ENCODE results near the gene GRID1. TPM values are rescaled to one million over a fixed set of nuclear protein-coding genes. Genes with fewer than 3 reads are reported as not detected.

The GRID1 gene
- total RNA-seq, 2 donors from 2014 or later: 0.52 to 0.59 TPM

DNA sequence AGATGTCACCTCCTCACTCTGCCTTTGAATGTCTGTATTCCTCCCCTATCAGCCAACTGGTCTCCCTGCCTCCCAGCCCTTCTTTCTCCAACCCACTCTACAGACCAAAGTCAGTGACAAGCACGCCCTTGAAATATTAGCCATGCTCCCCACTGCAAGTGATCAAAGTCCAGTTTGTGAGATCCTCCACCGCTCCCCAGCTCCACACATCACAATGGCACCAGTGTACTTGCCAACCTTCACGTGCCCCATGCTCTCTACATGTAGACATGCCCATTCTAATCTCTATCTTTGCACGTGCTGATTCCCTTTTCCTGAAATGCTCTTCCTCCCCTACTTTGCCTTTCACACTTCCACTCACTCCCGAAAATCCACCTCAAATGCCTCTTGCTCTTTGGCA lies 150.9 kb downstream of the GRID1 start:
- ATAC-seq (no peak), DNase-seq (no peak)
- intact Hi-C loops (cut with DNase I): no loop called here

DNA sequence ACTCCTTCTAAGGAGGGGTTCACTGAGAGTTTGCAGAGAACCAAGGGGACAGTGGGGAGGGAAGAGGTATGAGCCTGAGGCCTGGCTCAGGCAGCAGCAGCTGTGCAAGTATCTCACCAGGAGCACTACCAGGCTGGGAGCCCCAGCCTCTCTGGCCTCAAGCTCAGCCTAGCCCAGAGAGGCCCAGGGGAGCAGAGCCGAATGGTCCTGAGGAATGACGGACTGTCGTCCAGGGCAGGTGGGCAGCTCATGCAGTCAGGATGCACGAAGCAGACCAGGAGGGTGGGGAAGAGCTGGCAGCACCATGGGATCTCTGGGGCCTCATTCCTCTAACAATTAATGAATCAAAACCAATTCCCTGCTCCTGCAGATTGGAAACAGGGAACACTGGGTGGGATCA lies 151.5 kb downstream of the GRID1 start:
- no peak for DNase-seq
- no peak for ATAC-seq
- intact Hi-C loops (cut with DNase I): no loop called here

GRCh38 chr10:86213148-86213547 lies 153.4 kb downstream of the GRID1 start:
- intact Hi-C loops (cut with DNase I): no loop called here
- DNase-seq: no peak
- no peak for ATAC-seq

GRCh38 chr10:86212391-86212700 lies 154.2 kb downstream of the GRID1 start:
- DNase-seq (no peak), ATAC-seq (no peak)
- intact Hi-C loops (cut with DNase I): no loop called here

- no peak for ATAC-seq
- no peak for DNase-seq
- intact Hi-C loops (cut with DNase I): no loop called here
Observed at GRCh38 chr10:86211691-86212390, 154.8 kb downstream of the GRID1 start.

- intact Hi-C loops (cut with DNase I): no loop called here
- no peak for DNase-seq
- no peak for ATAC-seq
Observed at GRCh38 chr10:86210416-86210815, 156.2 kb downstream of the GRID1 start.

- intact Hi-C loops (cut with DNase I): no loop called here
- DNase-seq: no peak
- ATAC-seq: no peak
Observed at GRCh38 chr10:86209726-86210125, 156.9 kb downstream of the GRID1 start.

DNA sequence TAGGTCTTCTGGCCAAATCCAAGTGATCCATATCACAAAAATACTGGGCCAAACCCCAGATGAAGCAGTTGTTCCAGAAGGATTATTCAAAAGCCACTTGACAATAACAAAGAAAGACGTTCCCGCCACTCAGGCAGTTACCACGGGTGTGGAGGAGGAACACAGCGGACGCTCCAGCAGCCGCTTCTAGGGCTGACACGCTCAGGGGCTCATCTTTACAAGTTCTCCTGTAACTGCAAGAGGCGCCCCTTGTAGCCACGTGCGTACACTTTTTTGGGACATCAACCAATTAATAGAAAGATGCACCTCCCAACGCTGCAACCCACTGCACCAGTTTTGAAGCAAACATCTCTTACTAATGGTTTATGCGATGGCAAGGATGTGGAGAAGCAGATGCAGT lies 159.4 kb downstream of the GRID1 start:
- intact Hi-C loops (cut with DNase I): no loop called here
- ATAC-seq (no peak), DNase-seq (no peak)

DNA sequence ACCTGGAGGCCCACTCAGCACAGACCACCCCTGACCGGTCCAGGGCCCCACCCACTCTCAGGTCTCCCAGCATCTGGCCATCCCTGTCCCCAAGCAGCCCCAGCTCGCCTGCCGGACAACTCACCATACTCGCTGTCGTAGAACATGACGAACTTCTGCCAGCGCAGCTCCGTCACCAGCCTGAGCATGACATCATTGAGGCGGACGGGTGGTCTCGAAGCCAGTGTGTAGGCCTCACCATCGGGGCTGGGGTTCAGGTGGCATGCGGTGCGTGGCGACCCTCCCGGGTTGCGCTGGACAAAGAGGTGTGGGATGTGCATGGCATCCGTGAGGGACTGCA lies 160.4 kb downstream of the GRID1 start:
- intact Hi-C loops (cut with DNase I): no loop called here
- ATAC-seq (no peak), DNase-seq (no peak)

- DNase-seq (no peak), ATAC-seq (no peak)
- intact Hi-C loops (cut with DNase I): no loop called here
Observed at GRCh38 chr10:86205306-86206239, 161.0 kb downstream of the GRID1 start.

GRCh38 chr10:86204421-86205305 lies 161.9 kb downstream of the GRID1 start:
- intact Hi-C loops (cut with DNase I): no loop called here
- ATAC-seq: no peak
- no peak for DNase-seq

GRCh38 chr10:86203162-86203905 lies 163.3 kb downstream of the GRID1 start:
- DNase-seq: no peak
- ATAC-seq: peak in 1 of 2 donors; percentile 32
- intact Hi-C loops (cut with DNase I): no loop called here

- ATAC-seq (peak in 1 of 2 donors; percentile 36), DNase-seq (no peak)
- intact Hi-C loops (cut with DNase I): no loop called here
Observed at GRCh38 chr10:86202226-86202735, 164.3 kb downstream of the GRID1 start.

- ATAC-seq: no peak
Observed at GRCh38 chr10:86200867-86201266, 165.7 kb downstream of the GRID1 start.

GRCh38 chr10:86200269-86200668 lies 166.3 kb downstream of the GRID1 start:
- intact Hi-C loops (cut with DNase I): no loop called here

More at GRCh38 chr10:86200867-86201266, 165.7 kb downstream of the GRID1 start:
- intact Hi-C loops (cut with DNase I): no loop called here
- no peak for DNase-seq

GRCh38 chr10:86199041-86199440 lies 167.6 kb downstream of the GRID1 start:
- DNase-seq (no peak), ATAC-seq (no peak)
- intact Hi-C loops (cut with DNase I): no loop called here

More at GRCh38 chr10:86200269-86200668, 166.3 kb downstream of the GRID1 start:
- no peak for ATAC-seq
- no peak for DNase-seq

GRCh38 chr10:86198271-86198670 lies 168.3 kb downstream of the GRID1 start:
- DNase-seq (no peak), ATAC-seq (no peak)
- intact Hi-C loops (cut with DNase I): no loop called here

GRCh38 chr10:86197166-86197790 lies 169.3 kb downstream of the GRID1 start:
- no peak for ATAC-seq
- intact Hi-C loops (cut with DNase I): no loop called here
- no peak for DNase-seq

Measured in left cardiac atrium (tissue), 4 donors.